GM18861 (cell line): ENCODE results near the gene BANF1.
"Not testable (repeated sequence)": the region's sequence is repeated elsewhere in the genome, so short reads cannot be mapped to it uniquely, and the experiment has no call there.

Experiments used
- ATAC-seq: cut with Tn5 transposase; IDR thresholded peaks from one replicate; pipeline ENCODE4 v1.9.1; 2021; ENCODE audit not compliant: unreplicated experiment

The BANF1 gene

GRCh38 chr11:66011239-66011784, 9.0 kb downstream of the BANF1 start:
- ATAC-seq = no peak

DNA sequence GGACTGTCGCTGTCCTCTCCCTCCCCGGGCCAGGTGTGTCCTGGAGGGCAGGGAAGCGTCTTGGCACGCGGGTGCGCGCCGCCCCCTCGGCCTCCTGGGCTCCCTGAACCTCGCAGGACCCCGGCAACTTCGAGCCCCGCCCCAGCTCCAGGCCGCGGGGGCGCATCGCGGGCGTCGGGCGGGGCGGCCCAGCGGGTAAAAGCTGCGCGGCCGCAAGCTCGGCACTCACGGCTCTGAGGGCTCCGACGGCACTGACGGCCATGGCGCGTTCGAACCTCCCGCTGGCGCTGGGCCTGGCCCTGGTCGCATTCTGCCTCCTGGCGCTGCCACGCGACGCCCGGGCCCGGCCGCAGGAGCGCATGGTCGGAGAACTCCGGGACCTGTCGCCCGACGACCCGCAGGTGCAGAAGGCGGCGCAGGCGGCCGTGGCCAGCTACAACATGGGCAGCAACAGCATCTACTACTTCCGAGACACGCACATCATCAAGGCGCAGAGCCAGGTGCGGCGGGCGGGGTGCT, 9.5 kb downstream of the BANF1 start, which contains the start of gene CST6:
Gene CST6, plus strand, starts transcription at position 224 of the 519 bp plus-strand sequence. Its CDS starts 37 bp downstream, at position 261.
- no peak for ATAC-seq

DNA sequence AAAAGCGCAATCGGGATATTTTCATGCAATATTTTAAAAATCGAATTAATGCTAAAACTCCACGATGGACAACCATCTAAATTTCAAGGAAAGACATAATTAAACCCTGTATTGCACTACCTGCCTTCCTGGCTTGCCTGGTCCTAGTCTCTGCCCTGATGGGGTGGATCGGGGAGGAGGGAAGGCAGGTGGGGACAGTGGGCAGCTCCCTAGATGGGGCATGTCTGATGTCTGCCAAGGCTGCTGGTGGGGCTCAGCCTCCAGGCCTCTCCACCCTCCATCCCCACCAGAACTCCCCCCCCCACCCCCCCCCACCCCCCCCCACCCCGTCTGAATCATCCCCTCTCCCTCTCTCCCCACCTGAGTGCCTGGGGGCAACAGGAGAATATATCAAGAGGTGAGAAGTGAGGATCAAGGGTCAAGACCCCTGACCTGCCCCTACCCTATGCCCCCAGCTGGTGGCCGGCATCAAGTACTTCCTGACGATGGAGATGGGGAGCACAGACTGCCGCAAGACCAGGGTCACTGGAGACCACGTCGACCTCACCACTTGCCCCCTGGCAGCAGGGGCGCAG, 10.2 kb downstream of the BANF1 start:
- no peak for ATAC-seq

DNA sequence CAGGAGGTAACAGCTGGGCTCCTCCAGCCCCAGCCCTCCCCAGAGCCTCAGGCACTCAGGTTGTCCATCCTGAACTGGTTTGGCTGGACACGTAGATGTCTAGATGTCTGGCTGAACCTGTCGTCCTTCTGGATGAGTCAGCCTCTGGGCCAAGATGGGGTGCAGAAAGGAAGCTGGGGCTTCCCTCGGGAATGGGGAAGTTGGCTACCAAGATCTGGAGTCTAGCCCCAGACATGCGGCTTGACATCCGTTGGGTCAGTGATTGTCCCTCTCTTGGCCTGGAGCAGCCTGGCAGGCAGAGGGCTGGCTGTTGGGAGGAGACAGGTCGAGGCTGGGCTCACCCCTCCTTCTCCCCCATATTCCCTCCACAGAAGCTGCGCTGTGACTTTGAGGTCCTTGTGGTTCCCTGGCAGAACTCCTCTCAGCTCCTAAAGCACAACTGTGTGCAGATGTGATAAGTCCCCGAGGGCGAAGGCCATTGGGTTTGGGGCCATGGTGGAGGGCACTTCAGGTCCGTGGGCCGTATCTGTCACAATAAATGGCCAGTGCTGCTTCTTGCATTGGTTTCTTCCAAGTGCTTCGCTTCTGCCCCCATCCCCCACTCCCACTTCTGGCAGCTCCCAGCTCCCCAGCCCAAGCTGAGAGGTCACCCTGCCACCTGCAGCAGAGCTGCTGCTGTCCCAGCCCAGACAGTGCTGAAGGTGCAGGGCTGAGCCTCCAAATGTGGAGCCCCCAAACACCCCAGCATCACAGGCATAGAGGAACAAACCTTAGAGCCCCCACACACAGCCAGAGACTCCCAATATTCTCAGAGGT, 10.9 kb downstream of the BANF1 start:
- no peak for ATAC-seq

DNA sequence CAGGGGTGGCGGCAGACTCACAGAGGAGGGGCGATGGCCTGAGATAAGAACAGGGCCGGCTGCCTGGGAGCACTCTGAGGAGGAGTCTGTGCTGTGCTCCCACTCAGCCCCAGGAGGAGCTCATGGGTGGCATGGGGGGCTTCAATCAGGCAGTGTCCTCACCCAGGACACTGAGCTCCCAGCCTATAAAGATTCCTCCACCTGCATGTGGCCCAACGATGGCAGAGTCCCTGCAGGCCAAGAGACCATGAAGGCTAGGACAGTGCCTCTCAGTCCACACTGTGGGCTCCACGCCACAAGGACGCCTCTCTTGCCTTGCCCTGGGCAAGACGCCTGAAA, 11.4 kb downstream of the BANF1 start:
- no peak for ATAC-seq

DNA sequence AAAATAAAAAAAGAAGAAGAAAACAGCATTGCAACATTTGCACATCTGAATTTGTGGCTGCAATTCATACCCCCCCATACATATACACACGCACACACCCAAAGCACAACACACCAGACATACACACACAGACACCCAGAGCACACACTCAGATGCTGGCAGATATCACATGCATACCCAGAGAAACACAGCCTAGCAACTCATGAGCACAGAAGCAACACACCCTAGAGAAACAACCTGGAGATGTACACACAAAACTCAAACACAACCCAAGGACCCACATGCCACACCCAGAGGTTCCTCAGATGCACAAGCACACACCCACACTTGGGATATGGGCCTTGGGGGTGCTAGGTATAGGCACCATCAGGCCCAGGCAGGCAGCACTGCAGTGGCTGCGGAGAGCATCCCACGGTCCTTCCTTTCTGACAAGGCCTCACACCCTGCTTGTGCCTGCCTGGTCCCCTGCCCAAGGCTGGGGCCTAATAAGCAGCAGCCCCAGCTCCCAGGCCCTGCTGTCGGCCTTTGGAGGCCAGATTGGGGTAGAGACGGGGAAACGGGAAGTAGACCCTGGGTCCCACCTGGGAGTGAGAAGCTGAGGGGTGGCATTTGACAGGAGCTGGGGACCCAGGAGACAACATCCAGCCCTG, 12.6 kb downstream of the BANF1 start:
- no peak for ATAC-seq

DNA sequence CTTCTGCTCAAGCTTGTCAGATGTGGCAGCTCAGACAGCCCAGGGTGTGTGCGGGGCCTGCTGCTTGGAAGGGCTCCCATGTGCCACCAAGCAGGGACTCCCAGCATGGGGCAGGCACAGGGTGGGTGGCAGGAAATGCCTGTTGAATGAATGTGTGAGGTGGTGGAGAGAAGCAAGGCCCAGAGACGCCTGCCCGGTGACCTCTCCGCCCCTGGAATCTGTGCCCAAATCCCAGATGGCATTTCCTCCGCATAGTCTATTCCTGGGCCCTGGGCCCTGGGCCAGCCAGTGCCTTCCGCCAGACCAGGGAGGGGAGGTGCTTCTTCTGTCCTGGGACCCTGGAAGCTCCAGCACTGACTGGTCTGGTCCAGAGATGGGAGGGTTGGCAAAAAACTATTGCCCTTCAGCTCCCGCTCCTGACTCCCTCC, 13.2 kb downstream of the BANF1 start:
- ATAC-seq = no peak

- ATAC-seq = no peak
These were observed 13.9 kb downstream of the BANF1 start for GRCh38 chr11:66015936-66016792.

DNA sequence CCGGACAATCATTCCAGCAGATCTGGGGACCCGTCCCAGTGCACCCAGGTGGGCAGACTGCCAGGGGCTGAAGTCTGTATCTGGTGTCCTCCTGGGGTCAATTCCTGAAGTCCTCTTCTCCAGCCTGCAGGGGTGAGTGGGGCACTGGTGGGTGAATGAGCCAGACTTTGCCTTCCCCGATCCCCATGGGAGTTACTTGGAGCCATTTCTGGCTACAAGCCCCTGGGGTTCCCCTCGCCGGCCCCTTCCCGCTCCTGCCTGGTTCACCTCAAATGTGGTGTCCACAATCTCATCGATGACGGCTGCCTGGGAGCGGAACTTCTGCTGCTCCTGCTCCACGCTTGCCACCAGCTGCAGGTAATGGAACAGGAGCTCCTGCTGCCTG, 14.5 kb downstream of the BANF1 start:
- no peak for ATAC-seq

DNA sequence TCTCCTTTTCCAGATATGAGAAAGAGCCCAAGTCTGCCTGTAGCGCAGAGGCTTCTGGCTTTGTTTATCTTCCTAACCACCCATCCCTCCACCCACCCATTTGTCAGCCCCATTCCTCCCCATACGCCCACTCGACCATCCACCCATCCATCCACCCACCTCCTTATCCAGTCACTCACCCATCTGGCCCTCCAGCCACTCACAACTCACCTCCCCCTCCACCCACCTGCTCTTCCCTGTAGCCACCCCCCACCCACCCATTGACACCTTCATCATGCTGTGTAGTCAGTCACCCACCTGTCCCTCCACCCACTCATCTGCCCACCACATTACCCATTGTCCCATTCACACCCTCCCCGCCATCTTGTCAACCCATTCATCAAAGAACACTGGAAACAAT, 15.0 kb downstream of the BANF1 start:
- no peak for ATAC-seq

DNA sequence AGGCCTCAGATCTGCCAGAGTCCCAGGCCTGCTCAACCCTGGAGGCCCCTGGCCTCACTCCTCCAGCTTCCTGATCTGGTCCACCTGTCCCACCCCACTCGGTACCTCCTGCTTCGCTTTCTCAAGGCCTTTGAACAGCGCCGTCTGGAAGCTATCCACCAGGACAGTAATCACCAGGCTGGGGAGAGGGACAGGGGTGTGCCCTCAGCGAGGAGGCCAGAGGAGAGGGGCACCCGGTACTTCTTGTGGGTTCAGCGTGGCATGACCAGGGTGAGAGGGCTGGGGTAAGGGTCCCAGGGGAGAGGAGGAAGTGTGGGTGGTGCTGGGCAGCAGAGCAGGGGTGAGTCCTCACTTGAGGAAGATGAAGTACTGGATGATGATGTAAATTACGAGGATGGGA, 17.9 kb downstream of the BANF1 start:
- no peak for ATAC-seq

DNA sequence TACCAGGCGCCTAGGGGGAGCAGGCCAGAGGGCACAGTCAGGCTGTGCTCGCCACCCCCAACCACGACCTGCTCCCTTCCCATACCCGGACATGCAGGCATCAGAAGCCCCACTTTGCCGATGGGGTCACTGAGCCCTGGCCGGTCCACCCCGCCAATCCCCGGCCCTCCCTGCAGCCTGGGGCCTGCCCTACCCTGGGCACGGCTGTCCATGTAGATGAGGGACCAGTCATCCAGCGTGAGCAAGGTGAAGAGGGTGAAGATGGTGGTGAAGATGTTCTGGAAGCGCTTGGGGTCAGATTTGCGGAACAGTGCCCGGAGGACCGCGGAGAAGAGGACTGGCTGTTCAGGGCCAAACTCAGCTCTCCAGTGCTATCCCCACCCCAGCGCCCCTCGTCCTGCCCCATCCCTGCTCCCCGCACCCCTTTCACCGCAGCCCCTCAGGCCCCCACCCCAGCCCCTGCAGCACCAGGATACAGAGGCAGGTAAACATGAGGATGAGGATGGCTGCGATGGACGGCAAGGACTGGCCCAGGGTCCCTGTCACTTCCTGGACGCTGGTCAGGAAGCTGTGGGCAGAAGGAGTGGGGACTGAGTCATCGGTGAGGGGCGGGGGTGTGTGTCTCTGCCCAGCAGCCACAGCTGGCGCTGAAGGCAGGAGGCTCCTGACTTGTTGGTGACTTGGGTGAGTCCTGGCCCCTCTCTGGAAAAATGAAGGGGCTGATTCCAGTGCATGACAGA, 18.5 kb downstream of the BANF1 start:
- ATAC-seq = no peak

DNA sequence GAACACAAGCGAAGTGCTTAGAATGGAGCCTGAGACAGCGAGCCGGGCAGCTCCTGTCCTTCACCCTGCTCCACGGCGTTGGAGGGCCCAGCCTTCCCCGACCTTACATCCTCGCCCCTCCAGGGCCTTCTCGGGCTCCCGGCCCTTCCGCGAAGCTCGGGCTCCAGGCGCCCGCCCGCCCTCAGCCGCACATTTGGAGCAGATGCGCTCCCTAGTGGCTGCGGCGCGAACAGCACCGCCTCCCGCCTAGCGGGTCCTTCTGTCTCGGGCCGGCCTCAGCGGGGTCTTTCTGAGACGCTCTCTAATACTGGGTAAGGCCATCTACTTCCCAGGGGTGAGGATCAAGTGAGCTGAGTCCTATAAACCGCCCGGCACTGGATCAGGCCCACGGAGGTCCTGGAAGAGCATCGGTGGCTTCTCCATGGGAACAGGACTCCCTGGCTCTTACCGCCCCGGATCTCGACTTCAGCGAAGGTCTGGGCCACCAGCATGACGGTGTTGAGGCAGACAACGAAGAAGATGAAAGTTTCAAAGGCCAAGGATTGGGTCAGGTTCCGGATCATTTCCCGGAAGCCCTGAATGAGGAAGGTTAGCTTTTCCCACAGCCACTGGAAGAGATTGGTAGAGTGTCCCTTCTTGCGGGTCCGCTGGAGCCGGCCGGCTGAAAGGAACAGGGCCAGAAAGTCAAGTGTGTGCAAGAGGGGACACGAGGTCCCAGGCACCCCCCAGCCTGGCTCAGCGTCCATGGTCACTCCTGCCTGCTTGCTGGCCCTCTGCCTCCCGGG, 20.3 kb downstream of the BANF1 start:
- no peak for ATAC-seq

DNA sequence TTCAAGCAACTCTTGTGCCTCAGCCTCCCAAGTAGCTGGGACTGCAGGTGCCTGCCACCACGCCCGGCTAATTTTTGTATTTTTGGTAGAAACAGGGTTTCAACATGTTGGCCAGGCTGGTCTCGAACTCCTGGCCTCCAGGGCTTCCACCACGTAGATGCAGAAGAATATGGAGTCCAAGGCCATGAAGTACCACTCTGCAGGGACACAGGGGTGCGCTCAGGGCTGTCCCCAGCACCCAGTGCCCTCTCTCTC, 20.8 kb downstream of the BANF1 start:
- ATAC-seq = not testable (repeated sequence)

DNA sequence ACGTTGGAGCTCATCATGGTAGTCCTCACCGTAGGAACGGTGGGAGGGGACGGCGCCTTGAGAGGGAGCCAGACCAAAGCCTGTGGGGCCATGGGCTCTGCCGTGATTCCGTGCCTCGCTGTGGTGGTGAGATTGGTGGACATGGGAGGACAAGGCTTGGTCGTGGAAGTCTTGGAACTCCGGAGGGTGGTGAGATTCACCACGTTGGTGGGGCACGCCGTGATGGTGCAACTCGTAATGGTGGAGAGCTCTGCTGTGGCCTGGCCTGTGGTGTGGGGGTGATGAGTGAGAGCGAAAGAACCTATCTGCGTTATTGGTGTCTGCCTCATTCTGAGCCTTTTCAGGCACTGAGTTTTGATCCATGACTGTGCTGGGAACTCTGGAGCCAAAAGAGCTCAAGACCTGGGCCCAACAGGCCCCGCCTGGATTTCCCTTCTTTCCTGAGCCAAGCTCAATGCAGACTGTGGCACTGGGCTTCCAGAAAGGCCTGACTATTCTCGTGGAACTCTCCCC, 23.8 kb downstream of the BANF1 start, which contains the start of gene CATSPER1:
Gene CATSPER1, minus strand, starts transcription at position 463 of the 513 bp plus-strand sequence. Its CDS starts 100 bp downstream, at position 363.
- ATAC-seq = no peak

GRCh38 chr11:66032957-66033735, 30.8 kb downstream of the BANF1 start:
- ATAC-seq = no peak

DNA sequence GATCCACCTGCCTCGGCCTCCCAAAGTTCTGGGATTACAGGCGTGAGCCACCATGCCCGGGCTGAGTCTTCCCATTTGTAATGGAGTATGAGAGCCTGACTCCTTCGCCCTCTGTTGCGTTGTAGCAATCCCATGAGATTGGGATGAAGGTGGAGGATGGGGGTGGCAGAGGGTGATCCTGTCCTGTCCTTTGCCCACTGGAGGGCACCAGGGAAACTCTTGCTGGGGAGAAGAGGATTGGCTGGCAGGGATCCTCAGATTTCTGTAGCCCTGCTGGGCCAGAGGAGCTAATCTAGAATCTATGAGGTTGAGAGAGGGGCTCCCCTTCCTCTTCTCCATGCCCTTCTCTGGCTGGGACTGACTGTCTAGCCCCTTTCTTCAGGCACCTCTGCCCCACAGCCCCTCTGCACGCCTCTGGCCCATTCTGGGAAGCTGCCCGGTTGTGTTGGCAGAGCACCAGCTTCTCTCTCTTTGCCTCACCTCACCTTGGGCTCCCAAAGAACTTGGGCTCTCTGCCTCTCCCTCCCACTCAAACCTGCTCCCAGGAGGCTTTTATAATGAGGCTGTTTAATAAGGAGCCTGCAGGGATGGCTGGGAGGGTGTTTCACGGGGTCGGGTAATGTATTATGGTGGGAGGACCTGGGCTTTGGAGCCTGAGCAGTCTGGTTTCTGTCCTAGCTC, 33.5 kb downstream of the BANF1 start:
- ATAC-seq = no peak

DNA sequence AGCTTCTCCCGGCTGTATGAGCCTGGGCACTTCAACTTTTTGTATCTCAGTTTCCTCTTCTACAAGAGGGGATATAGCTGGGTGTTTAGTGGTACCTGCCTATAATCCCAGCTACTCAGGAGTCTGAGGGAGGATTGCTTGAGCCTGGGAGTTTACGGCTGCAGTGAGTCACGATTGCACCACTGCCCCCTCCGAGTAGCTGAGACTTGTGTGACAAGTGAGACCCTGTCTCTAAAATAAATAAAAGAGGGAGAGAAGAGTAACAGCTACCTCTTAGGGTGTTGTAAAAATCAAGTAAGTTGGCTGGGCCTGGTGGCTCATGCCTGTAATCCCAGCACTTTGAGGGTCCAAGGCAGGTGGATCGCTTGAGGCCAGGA, 34.0 kb downstream of the BANF1 start:
- no peak for ATAC-seq
